Breast epithelium (tissue), 3 donors: ENCODE results near the gene MAPT.

Experiments used
- POLR2A ChIP-seq: fragments of 450-650 bp; IDR thresholded peaks from one replicate; pipeline ENCODE4 v1.6.1; 2016; ENCODE audit warnings: antibody characterized with exemption, mild to moderate bottlenecking, moderate library complexity
- TF ChIP-seq, protein P1 (sequence below), 3 donors: fragments of 450-650 bp; IDR thresholded peaks; one replicate each; pipeline ENCODE4 v1.5.1; 2016 to 2017; ENCODE audit warnings: antibody characterized with exemption in 3 of 3, mild to moderate bottlenecking in 3 of 3, moderate library complexity in 3 of 3

GRCh38 chr17:46007461-46007965, 113.2 kb downstream of the MAPT start:
- TF ChIP-seq, protein P1, sequence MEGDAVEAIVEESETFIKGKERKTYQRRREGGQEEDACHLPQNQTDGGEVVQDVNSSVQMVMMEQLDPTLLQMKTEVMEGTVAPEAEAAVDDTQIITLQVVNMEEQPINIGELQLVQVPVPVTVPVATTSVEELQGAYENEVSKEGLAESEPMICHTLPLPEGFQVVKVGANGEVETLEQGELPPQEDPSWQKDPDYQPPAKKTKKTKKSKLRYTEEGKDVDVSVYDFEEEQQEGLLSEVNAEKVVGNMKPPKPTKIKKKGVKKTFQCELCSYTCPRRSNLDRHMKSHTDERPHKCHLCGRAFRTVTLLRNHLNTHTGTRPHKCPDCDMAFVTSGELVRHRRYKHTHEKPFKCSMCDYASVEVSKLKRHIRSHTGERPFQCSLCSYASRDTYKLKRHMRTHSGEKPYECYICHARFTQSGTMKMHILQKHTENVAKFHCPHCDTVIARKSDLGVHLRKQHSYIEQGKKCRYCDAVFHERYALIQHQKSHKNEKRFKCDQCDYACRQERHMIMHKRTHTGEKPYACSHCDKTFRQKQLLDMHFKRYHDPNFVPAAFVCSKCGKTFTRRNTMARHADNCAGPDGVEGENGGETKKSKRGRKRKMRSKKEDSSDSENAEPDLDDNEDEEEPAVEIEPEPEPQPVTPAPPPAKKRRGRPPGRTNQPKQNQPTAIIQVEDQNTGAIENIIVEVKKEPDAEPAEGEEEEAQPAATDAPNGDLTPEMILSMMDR (IDR thresholded peaks at IDR 0.05) = no peak
- no peak for TF ChIP-seq POLR2A
